ENCODE data around the gene EYS.

Gene EYS

DNA sequence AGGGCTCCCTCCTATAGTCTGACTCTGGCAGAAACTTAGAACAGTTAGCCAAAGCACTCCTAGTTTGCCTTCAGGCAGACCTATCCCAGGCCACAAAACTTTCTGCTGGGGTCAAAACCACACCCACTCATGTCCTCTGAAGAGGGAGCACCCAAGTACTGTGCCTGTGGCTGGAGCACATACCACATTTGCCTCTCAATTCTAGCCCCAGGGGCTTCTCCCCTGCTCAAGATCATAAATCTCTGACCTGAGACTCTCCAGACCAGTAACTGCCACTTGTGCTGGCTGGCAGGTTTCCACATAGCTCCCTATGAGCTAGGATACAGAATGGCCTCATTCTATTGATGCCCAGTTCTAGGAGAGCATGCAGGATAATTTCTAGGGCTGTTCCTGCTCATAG, 781.0 kb downstream of the EYS start:
- no peak for FAIRE-seq

DNA sequence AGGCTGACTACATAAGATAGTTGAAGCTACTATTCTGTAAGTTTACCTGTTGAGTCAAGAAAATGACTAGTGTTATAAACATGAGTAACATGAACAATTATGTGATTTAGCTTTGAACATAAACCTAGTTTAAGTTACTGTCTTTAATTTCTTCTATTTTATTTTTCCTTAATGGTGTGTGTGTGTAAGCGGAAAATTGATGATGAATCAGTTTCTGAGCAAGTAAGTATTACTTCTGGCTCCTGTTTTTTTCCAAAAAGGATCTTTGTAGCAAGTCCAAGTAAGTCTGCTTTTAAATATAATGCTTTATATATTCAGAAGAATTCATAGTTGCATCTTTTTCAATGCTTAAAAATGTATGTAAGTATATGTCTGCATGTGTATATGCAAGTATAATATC, 786.8 kb downstream of the EYS start:
- no peak for FAIRE-seq

DNA sequence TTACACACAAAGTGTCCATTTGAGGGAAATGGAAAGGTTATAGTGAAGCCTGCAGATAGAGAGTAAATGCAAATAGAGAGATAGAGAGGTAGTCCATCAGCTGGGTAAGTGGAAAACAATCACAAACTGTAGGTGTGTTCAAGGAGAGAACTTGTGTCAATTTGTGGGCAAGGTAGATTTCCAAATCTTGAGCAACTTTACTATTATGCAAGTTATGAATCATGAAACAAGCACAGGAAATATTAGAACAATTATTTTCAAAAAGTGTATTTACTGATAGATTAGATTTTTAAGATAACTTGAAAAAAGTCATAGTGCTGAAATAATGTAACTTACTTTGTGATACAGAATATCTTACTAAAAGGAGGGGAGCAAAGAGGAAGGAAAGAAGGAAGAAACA, 792.9 kb downstream of the EYS start:
- FAIRE-seq, result no peak

DNA sequence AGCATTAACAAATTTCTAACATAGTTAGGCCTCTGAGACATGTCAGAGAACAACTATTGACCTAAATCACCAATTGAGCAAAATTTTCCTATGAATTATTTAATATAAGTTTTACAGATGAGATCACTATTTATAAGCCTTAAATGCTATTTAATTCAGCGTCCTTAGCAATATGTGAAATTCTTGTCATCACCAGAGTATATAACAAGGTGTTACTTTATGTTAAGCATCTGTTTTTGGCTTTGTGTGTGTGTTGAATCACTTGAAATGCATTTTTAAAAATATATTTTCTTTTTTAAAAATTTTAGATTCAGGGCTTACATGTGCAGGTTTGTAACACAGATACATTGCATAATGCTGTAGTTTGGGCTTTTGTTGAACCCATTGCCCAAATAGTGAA, 794.1 kb downstream of the EYS start:
- FAIRE-seq, result no peak

DNA sequence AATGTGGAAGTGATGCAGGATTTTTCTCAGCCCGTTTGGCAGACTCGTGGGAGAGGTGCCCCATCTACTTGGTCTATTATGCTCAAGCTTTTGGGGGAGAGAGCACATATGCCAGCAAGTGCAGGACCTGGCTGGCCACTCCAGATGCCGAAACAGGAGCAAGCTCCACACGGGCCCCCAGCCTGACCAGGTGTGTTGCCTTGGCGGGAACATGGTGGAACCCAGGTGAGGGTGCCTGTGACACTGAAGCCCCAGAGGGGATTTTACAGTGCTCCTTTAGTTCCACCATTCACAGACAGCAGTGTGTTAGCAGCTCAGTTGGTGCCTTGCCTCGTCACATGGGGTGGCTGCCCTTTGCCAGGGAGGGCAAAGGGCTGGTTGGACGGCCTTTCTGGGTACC, 798.9 kb downstream of the EYS start:
- FAIRE-seq, result no peak

DNA sequence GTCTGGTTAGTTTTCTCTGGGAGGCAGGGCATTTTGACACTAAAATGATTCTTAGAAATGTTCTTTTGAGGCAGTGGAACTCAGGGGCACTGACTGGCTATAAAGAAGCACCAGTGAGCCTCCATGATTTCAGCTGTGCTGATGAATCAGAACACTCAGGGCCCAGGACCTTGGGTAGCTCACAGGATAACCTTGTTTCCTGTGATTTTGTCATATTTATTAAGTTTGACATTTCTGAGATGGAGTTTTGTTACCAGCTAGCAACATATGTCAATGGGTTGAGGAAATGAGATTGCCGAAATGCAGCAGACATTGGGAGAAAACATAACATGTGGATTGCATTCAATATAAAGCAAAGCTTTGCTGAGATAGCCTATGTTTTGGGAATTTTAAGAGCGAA, 802.4 kb downstream of the EYS start:
- no peak for FAIRE-seq

DNA sequence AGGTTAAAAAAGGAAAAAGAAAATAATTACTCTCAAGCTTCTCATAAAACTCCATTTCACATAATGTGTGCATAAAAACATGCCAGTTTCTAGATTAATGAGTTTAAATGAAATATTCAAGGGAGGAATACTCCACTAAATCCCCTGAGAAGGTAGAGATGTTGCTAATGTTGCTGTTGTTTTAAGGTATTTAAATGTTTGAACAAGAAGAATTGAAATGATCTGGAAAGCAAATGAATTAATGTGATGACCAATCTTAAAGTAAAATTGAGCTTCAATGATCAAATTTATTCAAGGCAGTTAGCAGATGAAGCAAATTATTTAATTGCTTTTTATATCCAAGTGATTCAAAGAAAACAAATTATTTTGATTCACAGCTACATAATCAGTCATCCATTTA, 804.4 kb downstream of the EYS start:
- no peak for FAIRE-seq

DNA sequence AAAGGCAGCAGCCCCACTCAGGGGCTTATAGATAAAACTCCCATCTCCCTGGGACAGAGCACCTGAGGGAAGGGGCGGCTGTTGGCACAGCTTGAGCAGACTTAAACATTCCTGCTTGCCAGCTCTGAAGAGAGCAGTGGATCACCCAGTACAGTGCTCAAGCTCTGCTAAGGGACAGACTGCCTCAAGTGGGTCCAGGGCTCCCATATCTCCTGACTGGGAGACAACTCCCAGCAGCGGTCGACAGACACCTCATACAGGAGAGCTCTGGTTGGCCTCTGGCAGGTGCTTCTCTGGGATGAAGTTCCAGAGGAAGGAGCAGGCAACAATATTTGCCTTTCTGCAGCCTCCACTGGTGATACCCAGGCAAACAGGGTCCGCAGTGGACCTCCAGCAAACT, 810.1 kb downstream of the EYS start:
- FAIRE-seq, result no peak

DNA sequence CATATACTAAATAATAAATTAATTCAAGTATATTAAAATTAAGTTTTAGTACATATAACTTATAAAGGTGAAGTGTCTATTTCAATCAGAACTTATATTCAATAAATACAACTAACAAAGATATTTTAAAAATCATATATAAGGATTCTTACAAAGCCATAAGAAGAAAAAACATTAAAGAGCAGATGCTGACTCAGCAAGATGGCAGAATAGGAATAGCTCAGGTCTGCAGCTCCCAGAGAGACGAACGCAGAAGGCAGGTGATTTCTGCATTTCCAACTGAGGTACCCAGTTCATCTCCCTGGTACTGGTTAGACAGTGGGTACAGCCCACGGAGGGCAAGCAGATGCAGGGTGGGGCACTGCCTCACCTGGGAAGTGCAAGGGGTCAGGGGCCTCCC, 811.1 kb downstream of the EYS start:
- FAIRE-seq, result peak; percentile 90

DNA sequence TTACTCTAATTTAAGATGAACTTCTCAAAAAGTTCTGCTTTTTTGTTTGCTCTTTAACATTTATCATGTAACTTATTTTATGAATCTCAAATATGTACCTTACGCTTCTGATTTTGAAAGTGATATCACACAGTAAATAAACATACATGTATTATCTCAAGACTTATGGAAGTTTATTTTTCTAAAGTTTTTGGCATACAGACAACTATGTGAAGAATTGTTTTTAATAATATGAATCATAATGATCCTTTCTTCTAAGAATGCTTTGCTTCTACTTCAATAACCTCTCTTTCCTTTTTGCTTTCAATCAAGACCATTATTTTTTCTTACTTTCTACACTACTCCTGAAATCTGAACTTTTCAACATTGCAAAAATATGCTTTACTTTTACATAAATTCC, 816.4 kb downstream of the EYS start:
- peak; percentile 82 for FAIRE-seq

DNA sequence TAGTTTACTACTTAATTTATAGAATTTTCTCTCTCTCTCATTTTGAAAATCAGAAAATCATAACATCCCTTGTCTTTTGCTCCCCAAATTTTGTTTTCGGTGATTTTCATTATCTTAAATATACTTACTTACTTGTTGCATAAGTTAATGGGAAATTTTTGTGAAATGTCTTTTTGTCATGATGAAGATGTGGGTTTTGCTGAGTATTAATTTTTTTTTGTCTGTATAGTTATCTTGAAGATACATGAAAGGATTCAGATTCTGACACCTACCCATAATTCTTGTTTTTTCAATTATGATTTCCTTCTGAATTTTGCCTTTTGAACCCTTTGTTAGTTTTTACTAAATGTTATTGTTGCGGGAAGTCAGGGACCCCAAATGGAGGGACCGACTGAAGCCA, 817.9 kb downstream of the EYS start:
- no peak for FAIRE-seq

DNA sequence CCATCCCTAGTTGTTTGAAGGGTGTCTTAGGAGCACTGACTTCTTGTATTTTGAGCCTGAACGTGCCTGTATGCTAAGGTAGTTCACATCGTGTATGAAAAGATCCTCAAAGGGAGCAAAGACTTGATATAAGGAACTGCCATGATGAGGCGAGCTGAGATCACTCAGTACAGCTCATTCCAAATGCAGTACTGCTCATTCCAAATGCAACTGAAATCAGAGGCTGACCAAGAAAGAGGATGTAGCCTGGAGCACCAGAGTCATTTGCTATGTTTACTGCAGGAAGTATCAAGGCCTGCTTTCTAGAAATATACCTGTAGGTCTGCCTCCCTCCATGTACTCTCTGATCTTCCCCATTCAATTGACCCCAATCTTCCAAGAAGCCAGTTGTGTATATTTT, 832.2 kb downstream of the EYS start:
- FAIRE-seq, result no peak

DNA sequence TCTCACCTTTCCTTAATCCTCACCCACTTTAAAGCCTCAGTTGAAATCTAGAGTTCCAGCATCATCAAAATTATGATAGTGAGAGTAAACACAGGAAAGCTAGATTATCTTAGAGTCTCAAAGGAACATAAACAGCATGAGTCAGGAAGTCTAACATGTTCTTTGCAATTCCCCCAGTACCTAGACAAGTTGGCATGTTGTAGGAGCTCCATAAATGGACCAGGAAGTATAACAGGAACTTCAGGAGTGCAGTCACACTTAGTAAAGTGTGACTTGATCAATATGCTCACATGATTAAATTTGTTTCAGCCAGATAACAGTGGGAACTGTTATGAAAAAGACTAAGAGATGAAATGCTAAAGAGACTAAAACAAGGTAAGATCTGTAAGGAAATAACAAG, 834.4 kb downstream of the EYS start:
- no peak for FAIRE-seq

DNA sequence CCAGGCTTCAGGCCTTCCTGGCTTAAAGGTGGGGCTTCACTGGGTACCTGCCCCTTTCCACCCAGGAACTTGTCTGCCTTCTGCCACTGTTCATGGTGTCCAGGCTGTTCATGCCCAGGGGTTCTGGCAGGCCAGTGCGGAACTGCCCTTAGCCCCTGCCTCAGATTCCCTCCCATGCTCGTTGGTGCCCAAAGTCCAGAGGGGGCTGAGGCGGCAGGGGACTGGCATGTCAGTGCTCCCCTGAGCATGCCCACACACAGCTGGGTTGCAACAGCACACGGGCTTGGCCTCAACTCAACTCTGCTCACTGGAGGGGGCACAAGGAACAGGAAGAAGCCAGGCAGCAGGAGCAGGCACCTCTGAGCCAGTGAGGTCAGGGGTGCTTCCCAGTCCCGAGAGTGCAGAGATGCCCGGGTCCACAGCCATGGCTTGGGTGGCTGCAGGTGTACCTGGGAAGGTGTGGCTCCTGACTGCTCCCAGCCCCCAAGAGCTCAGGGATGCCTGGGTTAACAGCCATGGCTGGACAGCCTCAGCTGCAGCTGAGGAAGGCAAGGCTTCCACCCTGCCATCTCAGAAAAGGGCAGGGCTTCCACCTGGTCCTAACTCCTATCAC, 845.9 kb downstream of the EYS start:
- no peak for FAIRE-seq

DNA sequence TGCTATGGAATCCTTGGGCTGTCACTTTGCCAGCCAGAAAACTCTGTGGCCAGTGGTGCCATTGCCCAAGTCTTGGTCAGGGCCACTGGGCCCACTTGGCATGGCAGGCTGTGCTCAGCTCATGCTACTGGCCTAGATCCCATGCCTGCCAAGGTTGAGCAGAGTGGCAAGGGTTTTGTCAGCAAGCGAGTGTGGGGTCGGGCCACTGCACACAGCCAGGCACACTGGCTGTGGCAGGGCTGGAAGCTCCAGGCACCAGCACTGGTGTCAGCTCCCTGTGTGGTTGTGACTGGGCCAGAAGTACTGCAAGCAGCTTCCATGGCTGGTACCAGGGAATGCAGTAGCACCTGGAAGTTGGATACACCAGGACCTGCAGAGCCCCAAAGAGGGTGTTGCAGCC, 846.8 kb downstream of the EYS start:
- FAIRE-seq, result no peak

DNA sequence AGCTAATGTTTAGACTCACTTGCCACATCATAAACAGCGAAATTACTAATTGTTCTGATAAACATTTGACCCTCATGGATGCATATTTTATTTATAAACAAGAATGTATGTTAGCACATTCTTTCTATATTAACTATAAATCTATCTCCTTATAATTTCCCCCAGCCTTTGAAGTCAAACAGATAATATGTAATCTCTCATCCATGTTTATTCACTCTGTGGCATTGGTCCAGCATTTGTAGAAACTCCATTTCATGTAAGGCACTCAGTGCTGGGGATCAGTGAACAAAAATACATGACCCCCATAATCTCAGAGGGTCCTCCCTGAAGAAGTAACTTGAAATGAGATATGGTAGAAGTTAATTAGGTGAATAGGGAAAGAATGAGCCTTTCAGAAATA, 856.9 kb downstream of the EYS start:
- no peak for FAIRE-seq

DNA sequence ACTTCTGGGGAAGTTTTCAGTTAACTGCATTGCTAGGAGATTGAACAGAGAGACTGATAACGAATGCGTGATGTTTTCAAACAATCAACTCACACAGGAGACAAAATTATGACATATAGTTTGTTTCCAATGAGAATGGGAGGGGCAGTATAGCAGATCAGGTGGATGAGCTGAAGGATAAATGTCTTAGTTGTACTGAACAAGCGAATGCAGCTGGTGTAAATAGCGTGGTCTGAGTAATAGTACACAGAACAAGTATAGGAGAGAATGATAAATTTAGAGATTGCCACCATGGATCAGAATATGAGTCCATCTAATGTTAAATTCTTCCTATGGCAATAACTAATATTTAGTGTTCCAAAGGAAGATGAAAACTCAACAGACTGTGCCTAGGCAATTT, 858.6 kb downstream of the EYS start:
- no peak for FAIRE-seq

DNA sequence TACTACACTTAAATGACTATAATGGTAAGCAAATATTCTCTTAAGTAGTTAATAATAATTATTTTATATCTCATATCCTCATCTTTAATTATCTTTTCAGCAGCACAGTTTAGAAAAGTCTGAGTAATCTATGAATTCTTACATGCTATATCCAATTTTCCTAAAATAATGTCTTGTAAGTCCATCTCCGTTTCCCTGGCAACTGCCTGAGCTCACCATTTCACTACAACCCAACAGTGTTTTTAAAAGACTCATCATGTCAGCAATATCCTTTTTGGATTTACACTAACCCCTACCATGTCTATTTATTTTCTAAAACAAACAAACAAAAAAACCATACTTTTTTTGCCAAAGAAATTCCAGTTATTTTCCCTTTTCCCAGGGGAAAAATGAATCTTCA, 859.6 kb downstream of the EYS start:
- no peak for FAIRE-seq

DNA sequence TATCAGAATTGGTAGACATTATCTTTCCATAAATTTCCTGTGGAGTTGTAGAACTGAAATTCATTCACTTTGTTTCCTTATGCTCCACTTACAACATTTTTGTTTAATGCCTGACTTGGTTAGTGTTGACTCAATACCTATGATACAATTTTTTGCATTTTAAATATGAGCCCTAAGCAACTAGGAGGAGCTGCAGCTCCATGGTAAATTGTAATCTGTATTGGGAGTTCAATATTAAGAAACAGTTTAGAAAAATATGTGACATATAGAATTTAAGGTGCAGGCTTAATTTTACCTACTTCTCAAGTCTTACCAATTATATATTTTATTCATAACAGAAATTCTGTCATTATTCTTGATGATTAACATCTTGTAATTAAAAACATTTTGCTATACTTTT, 868.3 kb downstream of the EYS start:
- FAIRE-seq, result no peak

DNA sequence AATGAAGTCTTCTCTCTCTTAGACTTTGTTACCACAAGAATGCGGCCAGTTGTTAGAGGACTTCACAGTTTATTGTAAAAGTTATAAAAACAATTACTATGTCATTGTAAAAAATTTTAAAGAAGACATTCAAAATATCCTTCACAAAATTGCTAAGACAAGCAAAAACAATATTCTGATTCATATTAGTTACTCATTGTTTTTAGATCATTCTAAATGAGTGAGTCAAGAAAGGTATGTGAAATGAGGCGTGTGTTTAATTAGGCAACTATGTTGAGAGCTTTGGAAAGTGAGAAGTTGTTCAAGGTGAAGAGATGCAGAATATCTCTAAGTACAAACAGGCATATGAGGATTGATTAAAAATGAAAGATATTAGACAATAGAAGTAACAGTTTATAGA, 875.3 kb downstream of the EYS start:
- FAIRE-seq, result no peak

DNA sequence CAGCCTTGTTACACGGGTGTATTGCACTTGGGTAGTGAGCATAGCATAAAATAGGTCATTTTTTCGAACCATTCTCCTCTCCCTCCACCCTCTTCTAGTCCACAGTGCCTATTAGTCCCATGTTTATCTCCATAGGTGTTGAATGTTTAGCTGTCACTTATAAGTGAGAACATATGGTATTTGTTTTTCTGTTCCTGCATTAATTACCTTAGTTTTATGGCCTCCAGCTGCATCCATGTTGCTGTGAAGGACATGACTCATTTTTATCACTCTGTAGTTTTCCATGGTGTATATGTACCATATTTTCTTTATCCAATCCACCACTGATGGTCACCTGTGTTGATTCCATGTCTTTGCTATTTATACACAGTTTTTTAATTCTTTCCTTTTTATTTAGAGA, 889.5 kb downstream of the EYS start:
- FAIRE-seq, result no peak

DNA sequence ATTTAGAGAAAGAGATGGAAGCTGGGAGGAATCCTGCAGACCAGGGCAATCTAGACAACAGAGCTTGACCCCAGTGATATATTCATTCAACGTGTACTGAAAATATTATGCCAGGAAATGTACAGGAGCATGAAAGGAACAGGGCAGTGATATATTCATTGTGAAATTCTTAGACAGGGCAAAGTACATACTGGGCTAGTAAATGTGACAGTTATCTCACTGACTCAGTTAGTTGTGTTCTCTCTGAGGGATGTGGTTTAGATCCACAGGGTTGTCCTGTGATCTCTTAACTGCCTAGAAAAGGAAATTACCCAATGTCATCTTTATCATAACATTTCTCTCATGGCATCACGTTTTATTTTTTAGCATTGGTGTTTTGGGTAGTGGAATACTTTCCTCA, 891.3 kb downstream of the EYS start:
- no peak for FAIRE-seq

DNA sequence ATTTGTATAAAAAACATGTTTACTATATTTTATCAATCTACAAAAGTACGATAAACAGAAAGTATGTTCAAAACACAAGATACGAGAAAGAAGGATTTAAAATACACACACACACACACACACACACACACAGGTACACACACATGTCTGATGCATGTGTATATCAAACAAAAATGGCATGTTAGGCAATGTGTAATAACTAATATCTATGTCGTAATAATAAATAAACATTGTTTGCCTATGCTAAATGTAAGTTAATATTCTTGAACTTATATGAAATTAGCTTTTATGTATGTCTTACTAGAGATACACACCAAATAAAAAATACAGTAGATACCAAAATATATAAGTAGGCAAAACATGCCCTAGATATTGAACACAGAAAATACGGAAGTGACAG, 894.9 kb downstream of the EYS start:
- FAIRE-seq, result no peak

DNA sequence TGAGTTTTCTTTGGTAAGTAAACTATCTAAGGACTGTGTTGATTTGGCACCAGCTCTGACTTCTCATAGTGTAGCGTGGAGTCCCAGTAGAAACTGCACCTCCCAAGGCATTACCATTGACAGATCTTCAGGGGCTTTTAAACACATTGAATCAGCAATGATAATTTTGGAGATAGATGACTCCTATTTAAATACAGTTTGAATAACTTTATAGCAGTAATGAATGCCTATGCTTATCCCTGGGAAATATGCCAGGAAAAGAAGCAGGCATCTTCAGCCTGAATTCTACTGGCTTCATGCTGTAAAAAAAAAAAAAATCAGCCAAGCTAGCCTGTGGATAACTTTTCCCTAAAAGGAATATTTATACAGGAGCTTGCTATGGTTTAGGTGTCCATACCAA, 895.9 kb downstream of the EYS start:
- no peak for FAIRE-seq

DNA sequence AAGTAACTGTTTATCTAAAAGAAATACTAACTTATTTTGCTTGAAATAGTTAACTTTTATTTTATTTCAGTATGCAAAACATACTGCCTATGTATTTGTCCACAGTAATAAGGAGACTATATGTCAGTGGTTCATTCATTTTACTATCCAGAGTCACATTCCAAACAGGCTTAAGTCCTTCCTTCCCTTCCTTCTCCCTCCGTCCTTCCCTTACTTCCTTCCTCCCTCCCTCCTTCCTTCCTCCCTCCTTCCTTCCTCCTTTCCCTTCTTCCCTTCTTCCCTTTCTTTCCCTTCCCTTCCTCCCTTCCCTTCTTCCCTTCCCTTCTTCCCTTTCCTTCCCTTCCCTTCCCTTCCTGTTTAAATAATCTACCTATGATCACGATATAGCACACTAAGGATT, 899.2 kb downstream of the EYS start:
- no peak for FAIRE-seq

Measured in A204.1 (cell line).